Adipose tissue (tissue), 3 donors: ENCODE results near the gene LRRC14B. TPM values are rescaled to one million over a fixed set of nuclear protein-coding genes. Genes with fewer than 3 reads are reported as not detected.
"Not testable (repeated sequence)": the region's sequence is repeated elsewhere in the genome, so short reads cannot be mapped to it uniquely, and the experiment has no call there.

Experiments used
- H3K27ac ChIP-seq: one replicate; pipeline ENCODE4 v1.5.1; 2013; ENCODE audit warnings: low read depth, low read length
- WGBS, 3 donors: extraction: QIAGEN DNeasy Blood & Tissue Kit; methylation state at CpG; one replicate each; pipeline ENCODE4 v1.1.7; 2013; 5-methylcytosine and 5-hydroxymethylcytosine counted together
- polyA plus RNA-seq, 3 donors: library from polyadenylated mRNA; stranded (reverse); fragments of 200-250 nt; gene quantifications; one replicate each; pipeline ENCODE4 v1.2.3, GENCODE V29; 2013
- donor health status: healthy with polysubstance abuse.
- donor health status: Bipolar disorder and iron deficiency.
- donor health status: healthy.

The LRRC14B gene
- polyA plus RNA-seq, 3 donors: not detected

DNA sequence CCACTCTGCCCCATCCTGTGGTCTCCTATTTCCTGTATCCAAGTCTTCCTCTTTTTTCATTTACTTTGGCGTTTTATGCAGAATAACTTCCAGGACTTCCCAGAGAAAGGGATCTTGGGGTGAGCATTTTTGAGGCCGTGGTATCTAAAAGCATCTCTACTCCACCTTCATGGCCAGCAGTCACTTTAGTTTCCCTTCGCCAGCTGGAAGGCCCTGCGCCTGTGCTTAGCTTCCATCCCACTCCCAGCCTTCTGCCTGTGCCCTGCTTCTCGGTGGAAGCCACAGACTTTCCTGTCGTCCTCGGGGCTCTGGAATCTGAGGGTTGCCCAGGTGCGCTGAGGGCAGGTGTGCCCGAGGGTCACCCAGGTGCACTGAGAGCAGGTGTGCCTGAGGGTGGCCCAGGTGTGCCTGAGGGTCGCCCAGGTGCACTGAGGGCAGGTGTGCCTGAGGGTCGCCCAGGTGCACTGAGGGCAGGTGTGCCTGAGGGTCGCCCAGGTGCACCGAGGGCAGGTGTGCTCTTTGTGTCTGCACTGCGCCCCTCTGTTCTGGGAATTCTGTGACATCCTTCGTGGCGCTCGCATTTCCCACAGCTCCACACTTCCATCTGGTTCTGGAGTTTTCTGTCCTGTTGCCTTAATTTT, 32.4 kb upstream of the LRRC14B start:
- 69 to 74% (median 73%) methylated on average over 16 to 17 of the region's 17 CpGs for WGBS, 3 donors
- no peak overlapping the region for H3K27ac ChIP-seq

DNA sequence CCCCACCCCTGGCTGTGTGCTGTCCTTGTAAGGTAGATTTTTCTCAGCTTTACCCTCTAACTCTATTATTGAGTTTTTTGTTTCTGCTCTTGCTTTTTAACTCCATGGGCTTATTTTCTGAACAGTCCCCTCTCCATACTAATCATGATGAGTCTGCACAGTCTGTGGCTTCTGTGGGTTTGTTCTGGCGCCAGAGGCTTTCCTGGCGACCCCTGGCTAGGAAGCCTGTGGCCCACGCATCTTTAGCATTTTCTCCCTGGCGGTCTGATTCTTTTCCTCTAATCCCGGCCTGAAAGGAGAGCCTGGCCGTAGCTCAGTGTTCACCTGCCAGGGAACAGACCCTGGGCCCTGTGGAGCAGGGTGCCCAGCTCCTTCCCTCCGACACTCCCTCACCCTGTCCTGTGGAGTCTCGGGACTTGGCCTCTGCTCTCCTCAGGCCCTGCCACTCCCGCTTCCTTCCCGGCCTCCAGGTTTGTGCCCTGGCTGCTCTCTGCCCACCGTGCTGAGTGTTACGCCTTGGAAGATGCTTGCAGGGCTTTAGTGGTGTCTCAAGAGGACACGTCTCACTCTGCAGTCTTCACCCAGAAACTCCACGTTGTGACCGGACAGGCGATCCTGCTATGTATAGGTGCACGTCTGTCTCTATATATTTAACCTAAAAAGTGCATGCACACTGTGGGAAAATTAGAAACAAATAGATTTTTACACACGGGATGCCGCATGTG, 31.7 kb upstream of the LRRC14B start:
- 48 to 71% (median 55%) methylated on average over 19 of the region's 19 CpGs for WGBS, 3 donors

DNA sequence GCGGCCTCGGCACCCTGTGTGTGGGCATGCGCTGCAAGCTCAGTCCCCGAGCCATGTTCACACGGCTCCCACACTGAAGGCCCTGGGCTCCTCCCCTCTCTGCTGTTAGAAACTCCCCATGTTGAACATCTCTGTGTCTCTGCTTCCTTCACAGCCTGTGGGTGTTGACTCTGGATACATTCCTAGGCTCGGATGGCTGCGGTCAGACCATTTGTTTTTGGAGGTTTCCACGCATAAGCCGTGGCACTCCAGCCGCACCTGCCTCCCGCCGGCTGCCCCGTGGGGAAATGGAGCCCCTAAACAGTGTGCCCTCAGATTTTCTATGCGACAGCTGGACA, 31.2 kb upstream of the LRRC14B start:
- WGBS, 3 donors: 72 to 85% (median 83%) methylated on average over 14 of the region's 14 CpGs

More for the DNA sequence above, 31.7 kb upstream of the LRRC14B start:
- no peak overlapping the region for H3K27ac ChIP-seq

DNA sequence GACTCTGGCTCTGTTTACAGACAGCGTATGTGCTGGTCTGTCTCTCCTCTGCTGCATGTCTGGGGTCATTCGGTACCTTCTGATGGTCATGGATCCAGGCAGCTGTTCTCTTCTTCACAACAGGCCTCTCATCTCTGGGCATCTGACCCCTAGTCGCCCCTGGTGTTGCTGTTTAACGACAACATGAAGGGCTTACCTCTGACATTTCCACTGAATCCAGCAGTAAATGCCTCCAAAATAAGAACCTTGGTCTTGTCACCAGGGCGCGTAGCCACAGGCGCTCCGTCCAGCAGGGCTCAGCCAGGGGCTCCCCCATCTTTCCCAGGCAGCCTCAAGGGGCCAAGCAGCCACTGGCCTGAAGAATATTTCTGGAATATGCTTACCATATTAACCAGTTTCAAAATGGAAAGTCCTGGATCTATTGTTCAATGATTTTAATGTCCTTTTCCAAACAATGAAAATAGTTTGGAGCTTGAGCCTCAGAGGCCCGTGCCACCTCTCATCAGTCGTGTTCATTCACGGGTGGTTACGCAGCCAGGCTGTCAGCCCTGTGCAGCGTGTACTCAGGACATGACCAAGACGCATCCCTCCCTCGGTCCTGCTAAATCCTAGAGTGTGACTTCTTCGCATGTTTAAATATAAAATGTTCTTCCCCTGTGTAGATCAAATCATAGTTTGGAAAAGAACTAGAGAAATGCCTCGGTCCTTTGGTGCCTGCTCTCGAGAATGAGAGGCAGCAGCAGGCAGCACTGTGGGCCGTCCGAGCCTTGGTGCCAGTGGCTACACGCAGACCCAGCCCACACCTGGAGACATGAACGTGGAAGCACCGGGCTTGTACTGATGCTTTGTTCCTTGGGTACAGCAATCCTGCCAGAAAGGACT, 30.1 kb upstream of the LRRC14B start:
- no peak overlapping the region for H3K27ac ChIP-seq
- WGBS, 3 donors: 79 to 88% (median 86%) methylated on average over 23 of the region's 23 CpGs

More for the DNA sequence above, 31.2 kb upstream of the LRRC14B start:
- no peak overlapping the region for H3K27ac ChIP-seq

DNA sequence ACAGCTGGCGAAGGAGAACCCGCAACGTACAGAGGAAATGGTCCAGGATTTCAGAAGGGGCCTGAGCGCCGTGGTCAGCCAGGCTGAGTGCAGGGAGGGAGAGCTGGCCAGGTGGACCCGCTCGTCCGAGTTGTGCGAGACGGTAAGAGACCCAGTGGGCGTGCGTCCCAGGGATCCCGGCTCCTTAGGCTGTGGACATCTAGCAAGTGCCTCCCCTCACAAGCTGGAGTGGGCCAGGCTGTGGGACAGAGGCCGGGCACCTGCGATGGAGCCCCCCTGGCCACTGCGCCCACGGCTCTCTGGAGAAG, 29.5 kb upstream of the LRRC14B start:
- 89 to 92% (median 92%) methylated on average over 17 of the region's 17 CpGs for WGBS, 3 donors
- H3K27ac ChIP-seq: no peak overlapping the region

DNA sequence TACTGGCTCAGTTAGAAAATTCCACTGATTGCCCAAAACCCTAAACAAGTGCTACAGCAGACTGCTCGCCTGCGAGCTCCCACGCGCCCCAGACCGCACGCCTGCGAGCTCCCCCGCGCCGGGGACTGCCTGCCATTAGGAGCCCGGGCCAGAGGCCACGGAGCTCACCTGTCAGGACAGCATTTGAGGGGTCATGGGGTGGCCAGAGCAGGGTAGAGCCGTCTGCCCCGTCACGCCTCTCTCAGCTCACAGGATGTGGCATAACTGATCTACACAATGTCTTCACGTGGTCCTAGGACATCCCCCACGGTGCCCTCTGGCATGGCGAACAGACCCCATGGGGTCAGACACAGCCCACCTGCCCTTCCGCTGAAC, 29.1 kb upstream of the LRRC14B start:
- no peak overlapping the region for H3K27ac ChIP-seq
- WGBS, 3 donors: 84 to 90% (median 87%) methylated on average over 18 to 19 of the region's 19 CpGs

DNA sequence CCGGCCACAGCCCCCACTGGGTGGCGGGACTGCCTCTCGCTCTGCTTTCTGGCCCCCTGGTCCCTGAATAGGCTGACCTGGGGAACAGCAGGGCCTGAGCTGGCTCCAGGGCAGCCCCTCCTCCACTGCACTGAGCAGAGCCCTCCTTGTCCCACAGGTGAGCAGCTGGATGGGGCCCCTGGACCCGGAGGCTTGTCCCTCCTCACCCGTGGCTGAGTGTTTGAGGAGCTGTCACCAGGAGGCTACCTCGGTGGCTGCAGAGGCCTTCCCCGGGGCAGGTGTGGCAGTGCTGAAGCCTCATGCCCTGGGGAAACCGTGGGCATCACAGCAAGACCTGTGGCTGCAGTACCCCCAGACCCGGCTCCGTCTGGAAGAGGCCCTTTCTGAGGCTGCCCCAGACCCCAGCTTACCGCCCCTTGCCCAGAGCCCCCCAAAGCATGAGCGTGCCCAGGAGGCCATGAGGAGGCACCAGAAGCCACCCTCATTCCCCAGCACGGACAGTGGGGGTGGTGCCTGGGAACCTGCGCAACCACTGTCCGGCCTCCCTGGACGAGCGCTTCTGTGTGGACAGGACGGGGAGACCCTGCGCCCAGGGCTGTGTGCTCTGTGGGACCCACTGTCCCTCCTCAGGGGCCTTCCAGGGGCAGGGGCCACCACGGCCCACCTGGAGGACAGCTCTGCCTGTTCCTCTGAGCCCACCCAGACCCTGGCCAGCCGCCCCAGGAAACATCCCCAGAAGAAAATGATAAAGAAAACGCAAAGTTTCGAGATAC, 28.5 kb upstream of the LRRC14B start:
- 88 to 94% (median 88%) methylated on average over 21 to 23 of the region's 23 CpGs for WGBS, 3 donors
- H3K27ac ChIP-seq: no peak overlapping the region

DNA sequence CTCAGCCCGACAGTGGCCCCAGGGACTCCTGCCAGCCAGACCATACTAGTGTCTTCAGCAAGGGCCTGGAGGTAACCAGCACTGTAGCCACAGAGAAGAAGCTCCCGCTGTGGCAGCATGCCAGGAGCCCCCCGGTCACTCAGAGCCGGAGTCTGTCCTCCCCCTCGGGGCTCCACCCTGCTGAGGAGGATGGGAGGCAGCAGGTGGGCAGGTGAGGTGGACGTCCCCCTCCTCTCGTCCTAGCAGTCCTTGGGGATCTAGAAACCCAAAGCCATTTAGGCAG, 28.0 kb upstream of the LRRC14B start:
- 85 to 92% (median 86%) methylated on average over 7 of the region's 7 CpGs for WGBS, 3 donors
- no peak overlapping the region for H3K27ac ChIP-seq

DNA sequence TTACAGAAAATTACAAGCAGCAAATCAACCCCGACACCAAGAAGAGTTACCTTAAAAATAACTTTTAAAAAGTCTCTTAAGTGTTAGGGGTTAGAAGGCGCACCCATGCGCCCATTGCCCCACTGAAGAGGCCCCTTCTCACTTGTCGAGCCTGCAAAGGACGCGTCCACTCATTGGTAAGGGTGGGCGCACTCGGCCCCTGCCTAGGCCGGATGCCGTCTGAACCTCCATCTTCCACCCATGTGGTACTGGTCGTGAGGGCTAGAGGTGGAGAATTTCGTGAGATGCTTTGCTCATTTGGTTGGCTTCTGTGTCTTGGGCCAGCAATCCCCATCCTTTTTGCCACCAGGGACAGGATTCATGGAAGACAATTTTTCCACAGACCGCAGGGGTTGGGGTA, 27.5 kb upstream of the LRRC14B start:
- 80 to 97% (median 88%) methylated on average over 13 of the region's 13 CpGs for WGBS, 3 donors
- no peak overlapping the region for H3K27ac ChIP-seq

DNA sequence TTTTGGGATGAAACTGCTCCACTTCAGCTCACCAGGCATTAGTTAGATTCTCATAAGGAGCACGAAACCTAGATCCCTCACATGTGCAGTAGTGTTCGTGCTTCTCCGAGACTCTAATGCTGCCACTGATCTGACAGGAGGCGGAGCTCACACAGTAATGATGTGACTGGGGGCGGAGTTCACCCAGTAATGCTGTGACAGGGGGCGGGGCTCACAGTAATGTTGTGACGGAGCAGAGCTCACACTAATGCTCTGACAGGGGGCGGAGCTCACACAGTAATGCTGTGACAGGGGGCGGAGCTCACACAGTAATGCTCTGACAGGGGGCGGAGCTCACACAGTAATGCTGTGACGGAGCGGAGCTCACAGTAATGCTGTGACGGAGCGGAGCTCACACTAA, 27.1 kb upstream of the LRRC14B start:
- WGBS, 3 donors: 78 to 95% (median 84%) methylated on average over 9 to 14 of the region's 14 CpGs
- no peak overlapping the region for H3K27ac ChIP-seq

DNA sequence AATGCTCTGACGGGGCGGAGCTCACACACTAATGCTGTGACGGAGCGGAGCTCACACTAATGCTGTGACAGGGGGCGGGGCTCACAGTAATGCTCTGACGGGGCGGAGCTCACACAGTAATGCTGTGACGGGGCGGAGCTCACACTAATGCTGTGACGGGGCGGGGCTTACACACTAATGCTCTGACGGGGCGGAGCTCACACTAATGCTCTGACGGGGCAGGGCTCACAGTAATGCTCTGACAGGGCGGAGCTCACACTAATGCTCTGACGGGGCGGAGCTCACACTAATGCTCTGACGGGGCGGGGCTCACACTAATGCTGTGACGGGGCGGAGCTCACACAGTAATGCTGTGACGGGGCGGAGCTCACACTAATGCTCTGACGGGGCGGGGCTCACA, 26.5 kb upstream of the LRRC14B start:
- WGBS, 3 donors: 73 to 88% (median 87%) methylated on average over 17 to 25 of the region's 25 CpGs

DNA sequence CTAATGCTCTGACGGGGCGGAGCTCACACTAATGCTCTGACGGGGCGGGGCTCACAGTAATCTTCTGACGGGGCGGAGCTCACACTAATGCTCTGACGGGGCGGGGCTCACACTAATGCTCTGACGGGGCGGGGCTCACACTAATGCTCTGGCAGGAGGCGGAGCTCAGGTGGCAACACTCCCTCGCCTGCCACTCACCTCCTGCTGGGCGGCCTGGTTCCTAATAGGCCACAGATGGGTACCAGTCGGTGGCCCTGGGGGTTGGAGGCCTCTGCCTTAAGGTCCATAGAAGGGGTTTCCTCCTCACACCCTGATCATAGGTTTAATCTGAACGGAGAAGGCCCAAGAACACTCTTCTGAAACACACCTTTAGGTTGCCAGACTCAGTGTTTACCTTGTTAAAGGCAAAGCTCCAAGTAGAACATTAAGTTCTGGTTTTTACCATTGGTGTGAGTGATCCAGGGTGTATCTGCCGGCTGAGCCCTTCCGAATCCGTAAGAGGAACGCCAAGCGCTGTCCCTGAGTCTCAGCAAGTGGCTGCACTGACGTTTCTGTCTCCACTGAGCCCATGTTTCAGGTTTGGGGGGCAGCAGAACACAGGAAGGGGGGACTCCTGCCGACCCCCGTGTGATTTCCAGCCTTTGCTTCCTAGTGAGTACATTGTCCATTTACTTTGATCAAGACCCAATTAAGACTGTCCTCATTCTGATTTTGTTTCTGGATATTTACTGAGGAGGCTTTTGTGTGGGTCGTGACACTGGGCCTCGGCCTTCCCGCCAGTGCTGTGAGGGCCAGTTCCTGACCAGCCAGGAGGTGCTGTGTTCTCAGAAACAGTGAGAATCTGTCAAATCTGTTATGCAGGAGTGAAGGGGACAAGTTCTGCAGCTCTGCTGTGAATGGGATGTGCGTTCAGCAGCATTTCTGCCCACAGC, 24.6 kb upstream of the LRRC14B start:
- 84 to 90% (median 88%) methylated on average over 20 to 26 of the region's 27 CpGs for WGBS, 3 donors
- H3K27ac ChIP-seq: no peak overlapping the region

More for the DNA sequence above, 26.5 kb upstream of the LRRC14B start:
- H3K27ac ChIP-seq: not testable (repeated sequence)

DNA sequence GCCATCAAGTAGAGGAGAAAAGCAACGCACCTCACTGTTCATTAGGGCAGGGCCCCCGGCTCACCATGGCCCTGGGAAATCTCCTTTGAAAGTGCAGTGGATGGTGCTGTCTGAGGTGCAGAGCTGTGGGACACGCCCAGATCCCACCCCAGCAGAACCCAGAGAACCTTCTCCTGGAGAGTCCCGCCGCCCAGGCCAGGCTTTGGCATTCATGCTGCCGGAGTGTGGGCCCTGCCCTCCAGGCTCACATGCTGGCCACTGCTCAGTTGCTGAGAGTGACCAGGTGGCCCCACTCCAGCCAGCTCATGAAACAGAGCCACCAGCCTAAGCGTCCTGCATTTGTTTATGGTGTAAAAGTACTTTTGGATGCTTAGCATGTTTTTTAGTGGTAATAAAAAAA, 23.8 kb upstream of the LRRC14B start:
- 93 to 95% (median 95%) methylated on average over 7 of the region's 7 CpGs for WGBS, 3 donors

DNA sequence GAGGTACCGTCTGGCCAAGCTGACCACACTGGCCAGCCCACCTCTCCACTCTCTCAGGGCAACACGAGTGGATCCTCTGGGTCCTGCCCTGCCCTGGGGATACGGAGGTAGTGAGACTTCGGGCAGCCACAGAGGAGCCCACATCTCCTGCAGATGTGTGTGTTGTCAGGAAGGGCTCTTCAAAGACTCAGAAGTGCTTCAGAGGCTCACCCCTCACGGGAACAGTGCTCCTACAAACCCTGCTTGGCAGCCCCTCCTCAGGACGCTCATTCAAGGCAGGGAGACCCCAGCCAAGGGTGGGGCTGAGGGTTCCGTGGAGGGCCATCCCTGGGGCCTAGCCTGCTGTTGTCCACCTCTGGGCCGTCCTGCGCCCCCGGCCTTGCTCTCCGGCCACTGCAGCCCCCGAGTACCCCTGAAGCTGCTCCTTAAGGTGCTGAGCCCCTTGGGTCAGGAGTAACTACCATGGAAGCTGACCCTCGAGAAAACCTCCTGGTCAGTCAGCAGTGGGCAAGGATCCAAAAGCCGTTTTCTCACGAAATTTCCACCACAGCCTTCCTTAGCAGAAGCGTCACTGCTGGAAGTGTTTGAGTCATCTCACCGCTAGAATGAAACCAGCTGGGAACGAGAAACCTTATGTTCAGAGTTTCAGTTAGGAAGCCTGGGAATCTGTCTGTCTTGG, 23.2 kb upstream of the LRRC14B start:
- WGBS, 3 donors: 64 to 67% (median 67%) methylated on average over 17 to 18 of the region's 18 CpGs
- H3K27ac ChIP-seq: no peak overlapping the region

More for the DNA sequence above, 23.8 kb upstream of the LRRC14B start:
- H3K27ac ChIP-seq: no peak overlapping the region

DNA sequence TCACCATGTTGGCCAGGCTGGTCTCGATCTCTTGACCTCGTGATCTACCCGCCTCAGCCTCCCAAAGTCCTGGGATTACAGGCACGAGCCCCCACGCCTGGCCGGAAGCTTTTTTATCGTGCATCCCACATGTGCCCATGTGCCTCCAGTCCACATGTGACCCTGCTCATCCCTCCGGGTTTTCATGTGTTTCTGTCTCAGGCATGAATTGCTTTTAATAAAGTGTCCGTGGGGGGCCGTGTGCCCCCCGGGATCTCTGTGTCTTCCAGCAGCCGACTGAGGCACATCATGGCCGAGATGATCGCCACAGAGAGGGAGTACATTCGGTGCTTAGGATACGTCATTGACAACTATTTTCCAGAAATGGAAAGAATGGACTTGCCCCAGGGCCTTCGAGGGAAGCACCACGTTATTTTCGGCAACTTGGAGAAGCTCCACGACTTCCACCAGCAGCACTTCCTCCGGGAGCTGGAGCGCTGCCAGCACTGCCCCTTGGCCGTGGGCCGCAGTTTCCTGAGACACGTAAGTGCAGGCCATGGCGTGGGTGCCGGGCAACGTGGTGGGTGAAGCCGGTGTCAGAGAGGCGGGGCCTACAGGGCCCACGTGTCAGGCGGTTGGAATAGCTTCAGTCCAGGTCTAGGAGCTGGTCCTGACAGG, 22.1 kb upstream of the LRRC14B start:
- no peak overlapping the region for H3K27ac ChIP-seq
- 58 to 73% (median 60%) methylated on average over 32 of the region's 32 CpGs for WGBS, 3 donors

DNA sequence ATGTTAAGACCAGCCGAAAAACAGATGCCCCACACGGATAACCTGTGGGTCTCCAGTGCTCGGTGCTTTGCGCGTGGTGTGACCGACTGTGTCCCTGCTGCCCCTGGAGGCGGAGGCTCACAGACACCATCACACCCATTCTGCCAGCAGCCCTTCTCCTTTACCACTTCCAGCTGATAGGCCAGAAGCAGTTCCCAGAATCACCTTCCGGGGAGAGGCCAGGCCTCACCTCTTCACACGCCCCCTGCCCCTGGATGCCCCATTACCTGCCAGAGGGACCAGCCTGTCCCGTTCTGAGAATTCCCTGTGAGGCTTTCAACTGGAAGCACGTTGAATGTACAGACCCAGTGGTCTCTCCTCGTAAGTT, 21.6 kb upstream of the LRRC14B start:
- H3K27ac ChIP-seq: no peak overlapping the region
- WGBS, 3 donors: 65 to 84% (median 77%) methylated on average over 12 of the region's 12 CpGs
